GM23338 (cell line): ENCODE data around the gene GRIA4. TPM values are rescaled to one million over a fixed set of nuclear protein-coding genes. Genes with fewer than 3 reads are reported as not detected.

ENCODE experiments used
- ATAC-seq: fragments of 200-7000 bp; cut with Tn5 transposase; 3 replicates; pipeline ENCODE4 v1.9.1; 2020
- DNase-seq: peaks from one replicate; pipeline ENCODE4 v3.0.0-alpha.2; 2015; ENCODE audit warnings: low spot score
- H2AFZ ChIP-seq: fragments of 200-600 bp; sonication (generic); 2 replicates; pipeline ENCODE4 v1.8.0; 2016; ENCODE audit warnings: antibody characterized with exemption, mild to moderate bottlenecking, moderate library complexity
- H3F3A ChIP-seq: fragments of 200-600 bp; sonication (generic); replicated peaks from 2 replicates; pipeline ENCODE4 v1.8.0; 2017; ENCODE audit warnings: antibody characterized with exemption, mixed run types, low read depth
- H3K27ac ChIP-seq: fragments of 200-600 bp; sonication (generic); 2 replicates; pipeline ENCODE4 v1.6.1; 2016; ENCODE audit warnings: low read depth
- H3K27me3 ChIP-seq: fragments of 200-600 bp; sonication (generic); 2 replicates; pipeline ENCODE4 v1.8.0; 2016; ENCODE audit warnings: mild to moderate bottlenecking, mixed run types, moderate library complexity; ENCODE audit not compliant: insufficient read depth
- H3K36me3 ChIP-seq: fragments of 200-600 bp; sonication (generic); 2 replicates; pipeline ENCODE4 v1.8.0; 2016; ENCODE audit warnings: mild to moderate bottlenecking; ENCODE audit not compliant: insufficient read depth
- H3K4me1 ChIP-seq: fragments of 200-600 bp; sonication (generic); 2 replicates; pipeline ENCODE4 v1.8.0; 2016; ENCODE audit warnings: mild to moderate bottlenecking, moderate library complexity; ENCODE audit not compliant: insufficient read depth
- H3K4me2 ChIP-seq: fragments of 200-600 bp; sonication (generic); 2 replicates; pipeline ENCODE4 v1.7.1; 2017; ENCODE audit warnings: mixed run types
- H3K4me3 ChIP-seq: fragments of 200-600 bp; sonication (generic); 2 replicates; pipeline ENCODE4 v1.6.1; 2016; ENCODE audit warnings: mixed run types
- H3K79me2 ChIP-seq: fragments of 200-600 bp; sonication (generic); replicated peaks from 2 replicates; pipeline ENCODE4 v1.8.0; 2017; ENCODE audit warnings: mild to moderate bottlenecking; ENCODE audit not compliant: insufficient read depth
- H3K9me2 ChIP-seq: fragments of 200-600 bp; sonication (generic); 2 replicates; pipeline ENCODE4 v1.8.0; 2017; ENCODE audit not compliant: insufficient read depth
- H4K20me1 ChIP-seq: fragments of 200-600 bp; sonication (generic); replicated peaks from 2 replicates; pipeline ENCODE4 v1.8.0; 2017; ENCODE audit warnings: mild to moderate bottlenecking; ENCODE audit not compliant: insufficient read depth
- H3K27ac Mint-ChIP-seq: 2 replicates; pipeline ENCODE4 v1.8.0; 2020; ENCODE audit warnings: inconsistent platforms, mild to moderate bottlenecking, moderate library complexity, mixed read lengths
- H3K27me3 Mint-ChIP-seq: 3 replicates; pipeline ENCODE4 v1.8.0; 2022; ENCODE audit warnings: low read depth, mild to moderate bottlenecking, moderate library complexity, mixed read lengths, inconsistent platforms; ENCODE audit not compliant: insufficient read depth, poor library complexity
- H3K36me3 Mint-ChIP-seq: 3 replicates; pipeline ENCODE4 v1.8.0; 2021; ENCODE audit warnings: low read depth, mild to moderate bottlenecking, inconsistent platforms, moderate library complexity, mixed read lengths
- H3K4me1 Mint-ChIP-seq: 3 replicates; pipeline ENCODE4 v1.8.0; 2020; ENCODE audit warnings: mild to moderate bottlenecking, inconsistent platforms, mixed read lengths
- H3K4me3 Mint-ChIP-seq: 3 replicates; pipeline ENCODE4 v1.8.0; 2021; ENCODE audit warnings: moderate library complexity, mild to moderate bottlenecking, inconsistent platforms, mixed read lengths
- H3K9me3 Mint-ChIP-seq: 3 replicates; pipeline ENCODE4 v1.8.0; 2020; ENCODE audit warnings: moderate library complexity, mild to moderate bottlenecking, inconsistent platforms, mixed read lengths
- CREB1 ChIP-seq: fragments of 250-450 bp; sonication (Bioruptor Pico); IDR thresholded peaks from 2 replicates; pipeline ENCODE4 v1.5.0; 2020; ENCODE audit warnings: low read depth, mild to moderate bottlenecking, moderate library complexity
- EZH2 ChIP-seq: fragments of 200-600 bp; sonication (generic); IDR thresholded peaks from one replicate; pipeline ENCODE4 v1.8.0; 2017; ENCODE audit warnings: antibody characterized with exemption, mild to moderate bottlenecking, low read depth; ENCODE audit not compliant: unreplicated experiment
- POLR2AphosphoS5 ChIP-seq: IDR thresholded peaks from 2 replicates; pipeline ENCODE4 v1.6.1; 2016; ENCODE audit warnings: antibody characterized with exemption, low read depth
- STAT1 ChIP-seq: IDR thresholded peaks from one replicate; pipeline ENCODE4 v1.6.1; 2016; ENCODE audit warnings: antibody characterized with exemption; ENCODE audit not compliant: unreplicated experiment
- ZNF114 ChIP-seq: fragments of 250-450 bp; sonication (Bioruptor Pico); IDR thresholded peaks from 2 replicates; pipeline ENCODE4 v1.5.0; 2020; ENCODE audit warnings: mild to moderate bottlenecking, moderate library complexity
- polyA plus RNA-seq: library from polyadenylated mRNA; unstranded; fragments of >200 nt; fragmentation: Nextera tagmentation; extraction: Ambion mirVana; gene quantifications from 2 replicates; pipeline ENCODE4 v1.2.1, GENCODE V29; 2016
- total RNA-seq: library from RNA; depleted of rRNA; stranded (reverse); fragments of >200 nt; shearing (Covaris generic); gene quantifications from 2 replicates; pipeline ENCODE4 v1.2.3, GENCODE V29; 2014
- TF ChIP-seq, protein P1 (sequence below): fragments of 250-450 bp; sonication (Bioruptor Pico); IDR thresholded peaks from 2 replicates; pipeline ENCODE4 v1.5.0; 2020; ENCODE audit warnings: mild to moderate bottlenecking, moderate library complexity
- TF ChIP-seq, protein P2 (sequence below): IDR thresholded peaks from one replicate; pipeline ENCODE4 v1.6.1; 2018; ENCODE audit warnings: antibody characterized with exemption; ENCODE audit not compliant: unreplicated experiment

Gene GRIA4
- total and polyA plus RNA-seq, 2 experiments from 2014 or later: 17.8 to 71.1 TPM

DNA sequence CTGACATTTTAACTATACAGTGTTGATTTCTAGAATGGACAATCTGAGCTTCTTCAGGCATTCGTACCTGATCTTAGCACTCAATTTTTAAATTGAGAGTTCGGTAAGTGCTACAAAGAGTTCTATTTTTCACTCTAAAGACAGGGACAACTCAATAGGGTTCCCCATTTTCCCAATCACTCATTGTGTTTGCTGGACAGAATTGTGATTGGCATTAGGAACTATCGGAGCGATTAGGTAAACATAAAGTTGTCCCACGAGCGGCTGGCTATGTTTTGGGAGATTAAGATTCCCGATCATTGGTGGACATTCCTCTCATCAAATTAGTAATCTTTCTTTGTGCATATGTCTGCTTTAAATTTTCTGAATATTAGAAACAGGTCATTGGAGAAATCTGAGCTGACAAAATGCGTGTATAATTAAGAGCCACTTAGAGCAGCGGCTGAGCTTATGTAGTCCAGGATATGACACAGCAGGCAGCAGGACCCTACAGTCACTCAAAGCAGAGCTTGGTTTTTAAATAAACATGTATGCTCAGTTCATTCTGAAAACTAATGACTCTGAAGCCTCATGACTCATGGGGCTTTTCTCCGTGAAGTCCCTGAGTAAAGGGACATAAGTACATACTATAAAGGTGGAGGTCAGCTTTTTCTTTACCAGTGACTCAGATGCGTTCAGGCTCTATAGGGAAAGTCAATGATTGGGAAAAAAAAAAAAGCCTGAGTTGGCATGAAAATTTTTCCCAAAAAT is 109.4 kb downstream of the GRIA4 start:
- Histone ChIP-seq H3K9me2 (no peaks in the 10 kb centered on the region), H3K4me2 (no peak overlapping the region), H3K27ac (no peak overlapping the region), H3K79me2 (no peaks in the 10 kb centered on the region), H3F3A (no peaks in the 10 kb centered on the region), H3K4me1 (peaks cover 11% of the 10 kb centered on the region; the same call in 1 of the 2 replicates), H3K36me3 (no peaks in the 10 kb centered on the region), H3K4me3 (no peak overlapping the region), H3K27me3 (no peaks in the 10 kb centered on the region), H4K20me1 (no peaks in the 10 kb centered on the region), H2AFZ (no peak overlapping the region)
- Mint-ChIP-seq H3K4me1 (peaks cover 16% of the 10 kb centered on the region), H3K9me3 (no peaks in the 10 kb centered on the region; the same call in 2 of the 3 replicates), H3K27me3 (no peaks in the 10 kb centered on the region), H3K27ac (peak overlapping the region; percentile 13), H3K4me3 (no peak overlapping the region), H3K36me3 (peaks cover 8% of the 10 kb centered on the region; the same call in 2 of the 3 replicates)
- DNase-seq (no peak), ATAC-seq (no peak)
- TF ChIP-seq, protein P1, sequence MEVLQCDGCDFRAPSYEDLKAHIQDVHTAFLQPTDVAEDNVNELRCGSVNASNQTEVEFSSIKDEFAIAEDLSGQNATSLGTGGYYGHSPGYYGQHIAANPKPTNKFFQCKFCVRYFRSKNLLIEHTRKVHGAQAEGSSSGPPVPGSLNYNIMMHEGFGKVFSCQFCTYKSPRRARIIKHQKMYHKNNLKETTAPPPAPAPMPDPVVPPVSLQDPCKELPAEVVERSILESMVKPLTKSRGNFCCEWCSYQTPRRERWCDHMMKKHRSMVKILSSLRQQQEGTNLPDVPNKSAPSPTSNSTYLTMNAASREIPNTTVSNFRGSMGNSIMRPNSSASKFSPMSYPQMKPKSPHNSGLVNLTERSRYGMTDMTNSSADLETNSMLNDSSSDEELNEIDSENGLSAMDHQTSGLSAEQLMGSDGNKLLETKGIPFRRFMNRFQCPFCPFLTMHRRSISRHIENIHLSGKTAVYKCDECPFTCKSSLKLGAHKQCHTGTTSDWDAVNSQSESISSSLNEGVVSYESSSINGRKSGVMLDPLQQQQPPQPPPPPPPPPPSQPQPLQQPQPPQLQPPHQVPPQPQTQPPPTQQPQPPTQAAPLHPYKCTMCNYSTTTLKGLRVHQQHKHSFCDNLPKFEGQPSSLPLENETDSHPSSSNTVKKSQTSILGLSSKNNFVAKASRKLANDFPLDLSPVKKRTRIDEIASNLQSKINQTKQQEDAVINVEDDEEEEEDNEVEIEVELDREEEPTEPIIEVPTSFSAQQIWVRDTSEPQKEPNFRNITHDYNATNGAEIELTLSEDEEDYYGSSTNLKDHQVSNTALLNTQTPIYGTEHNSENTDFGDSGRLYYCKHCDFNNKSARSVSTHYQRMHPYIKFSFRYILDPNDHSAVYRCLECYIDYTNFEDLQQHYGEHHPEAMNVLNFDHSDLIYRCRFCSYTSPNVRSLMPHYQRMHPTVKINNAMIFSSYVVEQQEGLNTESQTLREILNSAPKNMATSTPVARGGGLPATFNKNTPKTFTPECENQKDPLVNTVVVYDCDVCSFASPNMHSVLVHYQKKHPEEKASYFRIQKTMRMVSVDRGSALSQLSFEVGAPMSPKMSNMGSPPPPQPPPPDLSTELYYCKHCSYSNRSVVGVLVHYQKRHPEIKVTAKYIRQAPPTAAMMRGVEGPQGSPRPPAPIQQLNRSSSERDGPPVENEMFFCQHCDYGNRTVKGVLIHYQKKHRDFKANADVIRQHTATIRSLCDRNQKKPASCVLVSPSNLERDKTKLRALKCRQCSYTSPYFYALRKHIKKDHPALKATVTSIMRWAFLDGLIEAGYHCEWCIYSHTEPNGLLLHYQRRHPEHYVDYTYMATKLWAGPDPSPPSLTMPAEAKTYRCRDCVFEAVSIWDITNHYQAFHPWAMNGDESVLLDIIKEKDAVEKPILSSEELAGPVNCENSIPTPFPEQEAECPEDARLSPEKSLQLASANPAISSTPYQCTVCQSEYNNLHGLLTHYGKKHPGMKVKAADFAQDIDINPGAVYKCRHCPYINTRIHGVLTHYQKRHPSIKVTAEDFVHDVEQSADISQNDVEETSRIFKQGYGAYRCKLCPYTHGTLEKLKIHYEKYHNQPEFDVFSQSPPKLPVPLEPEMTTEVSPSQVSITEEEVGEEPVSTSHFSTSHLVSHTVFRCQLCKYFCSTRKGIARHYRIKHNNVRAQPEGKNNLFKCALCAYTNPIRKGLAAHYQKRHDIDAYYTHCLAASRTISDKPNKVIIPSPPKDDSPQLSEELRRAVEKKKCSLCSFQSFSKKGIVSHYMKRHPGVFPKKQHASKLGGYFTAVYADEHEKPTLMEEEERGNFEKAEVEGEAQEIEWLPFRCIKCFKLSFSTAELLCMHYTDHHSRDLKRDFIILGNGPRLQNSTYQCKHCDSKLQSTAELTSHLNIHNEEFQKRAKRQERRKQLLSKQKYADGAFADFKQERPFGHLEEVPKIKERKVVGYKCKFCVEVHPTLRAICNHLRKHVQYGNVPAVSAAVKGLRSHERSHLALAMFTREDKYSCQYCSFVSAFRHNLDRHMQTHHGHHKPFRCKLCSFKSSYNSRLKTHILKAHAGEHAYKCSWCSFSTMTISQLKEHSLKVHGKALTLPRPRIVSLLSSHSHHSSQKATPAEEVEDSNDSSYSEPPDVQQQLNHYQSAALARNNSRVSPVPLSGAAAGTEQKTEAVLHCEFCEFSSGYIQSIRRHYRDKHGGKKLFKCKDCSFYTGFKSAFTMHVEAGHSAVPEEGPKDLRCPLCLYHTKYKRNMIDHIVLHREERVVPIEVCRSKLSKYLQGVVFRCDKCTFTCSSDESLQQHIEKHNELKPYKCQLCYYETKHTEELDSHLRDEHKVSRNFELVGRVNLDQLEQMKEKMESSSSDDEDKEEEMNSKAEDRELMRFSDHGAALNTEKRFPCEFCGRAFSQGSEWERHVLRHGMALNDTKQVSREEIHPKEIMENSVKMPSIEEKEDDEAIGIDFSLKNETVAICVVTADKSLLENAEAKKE (CRISPR knock-in tag): no peak
- TF ChIP-seq CREB1 (CRISPR knock-in tag) (no peak), POLR2AphosphoS5 (no peak), EZH2 (no peak), ZNF114 (no peak), STAT1 (no peak)
- TF ChIP-seq, protein P2, sequence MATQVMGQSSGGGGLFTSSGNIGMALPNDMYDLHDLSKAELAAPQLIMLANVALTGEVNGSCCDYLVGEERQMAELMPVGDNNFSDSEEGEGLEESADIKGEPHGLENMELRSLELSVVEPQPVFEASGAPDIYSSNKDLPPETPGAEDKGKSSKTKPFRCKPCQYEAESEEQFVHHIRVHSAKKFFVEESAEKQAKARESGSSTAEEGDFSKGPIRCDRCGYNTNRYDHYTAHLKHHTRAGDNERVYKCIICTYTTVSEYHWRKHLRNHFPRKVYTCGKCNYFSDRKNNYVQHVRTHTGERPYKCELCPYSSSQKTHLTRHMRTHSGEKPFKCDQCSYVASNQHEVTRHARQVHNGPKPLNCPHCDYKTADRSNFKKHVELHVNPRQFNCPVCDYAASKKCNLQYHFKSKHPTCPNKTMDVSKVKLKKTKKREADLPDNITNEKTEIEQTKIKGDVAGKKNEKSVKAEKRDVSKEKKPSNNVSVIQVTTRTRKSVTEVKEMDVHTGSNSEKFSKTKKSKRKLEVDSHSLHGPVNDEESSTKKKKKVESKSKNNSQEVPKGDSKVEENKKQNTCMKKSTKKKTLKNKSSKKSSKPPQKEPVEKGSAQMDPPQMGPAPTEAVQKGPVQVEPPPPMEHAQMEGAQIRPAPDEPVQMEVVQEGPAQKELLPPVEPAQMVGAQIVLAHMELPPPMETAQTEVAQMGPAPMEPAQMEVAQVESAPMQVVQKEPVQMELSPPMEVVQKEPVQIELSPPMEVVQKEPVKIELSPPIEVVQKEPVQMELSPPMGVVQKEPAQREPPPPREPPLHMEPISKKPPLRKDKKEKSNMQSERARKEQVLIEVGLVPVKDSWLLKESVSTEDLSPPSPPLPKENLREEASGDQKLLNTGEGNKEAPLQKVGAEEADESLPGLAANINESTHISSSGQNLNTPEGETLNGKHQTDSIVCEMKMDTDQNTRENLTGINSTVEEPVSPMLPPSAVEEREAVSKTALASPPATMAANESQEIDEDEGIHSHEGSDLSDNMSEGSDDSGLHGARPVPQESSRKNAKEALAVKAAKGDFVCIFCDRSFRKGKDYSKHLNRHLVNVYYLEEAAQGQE: no peak
